ENCODE data around the gene LGALS9B. TPM values are rescaled to one million over a fixed set of nuclear protein-coding genes. Genes with fewer than 3 reads are reported as not detected.
"Not testable (repeated sequence)": the region's sequence is repeated elsewhere in the genome, so short reads cannot be mapped to it uniquely, and the experiment has no call there.

LGALS9B gene
- total and polyA plus RNA-seq, 2 of the 4 experiments (the other 2 are of a cell fraction): not detected

- dilution Hi-C loops (cut with HindIII; ENCODE audit: low sequenced_read_pairs, unreplicated experiment); intact Hi-C loops (cut with micrococcal nuclease); BruUV-seq (replicated peaks): not testable (repeated sequence)
Measured at GRCh38 chr17:20417492-20418080, 49.8 kb downstream of the LGALS9B start.

GRCh38 chr17:20416381-20416911 lies 50.9 kb downstream of the LGALS9B start:
- H4K5ac ChIP-seq (ENCODE audit: low read depth, low read length); H4K8ac ChIP-seq (ENCODE audit: low read depth in 2 of 2, low read length in 2 of 2); H2BK120ac ChIP-seq (ENCODE audit: low read depth, low read length); H3K18ac ChIP-seq (ENCODE audit: low read depth, low read length); H3K9me1 ChIP-seq (ENCODE audit: insufficient read depth, low read length); H2BK20ac ChIP-seq (ENCODE audit: low read depth, low read length); H3K9ac ChIP-seq (ENCODE audit: low read depth, low read length); H3K79me1 ChIP-seq (ENCODE audit: low read depth in 1 of 2, low read length in 2 of 2); DNase-seq; H3K27me3 ChIP-seq (ENCODE audit: control insufficient read depth, insufficient read depth, low read length); intact Hi-C loops (cut with micrococcal nuclease); H2AK9ac ChIP-seq (replicated peaks; ENCODE audit: low read depth, low read length, poor library complexity); H3K14ac ChIP-seq (replicated peaks; ENCODE audit: low read depth, low read length); H2AFZ ChIP-seq (replicated peaks; ENCODE audit: low read length, poor library complexity); H2BK15ac ChIP-seq (ENCODE audit: low read depth, low read length); H3K9me3 ChIP-seq (ENCODE audit: control insufficient read depth, insufficient read depth, low read length); in situ Hi-C loops (cut with MboI; ENCODE audit: low sequenced_read_pairs); H3K23ac ChIP-seq (ENCODE audit: low read depth, low read length); CTCF ChIA-PET; H3K4ac ChIP-seq (ENCODE audit: low read depth, low read length); BruUV-seq (replicated peaks); POLR2A ChIA-PET (ENCODE audit: unreplicated experiment); H4K20me1 ChIP-seq (ENCODE audit: insufficient read depth, low read length); H3K27ac ChIP-seq (ENCODE audit: insufficient read depth, low read length); H2AK5ac ChIP-seq (ENCODE audit: low read depth, low read length); H3K4me3 ChIP-seq (ENCODE audit: insufficient read depth, low read depth, low read length); ATAC-seq (ENCODE audit: low read depth); H2BK5ac ChIP-seq (ENCODE audit: low read depth, low read length, poor library complexity, severe bottlenecking); H3K56ac ChIP-seq (ENCODE audit: extremely low read depth, insufficient read depth, low read length); dilution Hi-C loops (cut with HindIII; ENCODE audit: low sequenced_read_pairs, unreplicated experiment); H4K91ac ChIP-seq (ENCODE audit: insufficient read depth, low read depth, low read length); H3K36me3 ChIP-seq (ENCODE audit: control insufficient read depth, insufficient read depth, low read length); H3K4me2 ChIP-seq (ENCODE audit: low read depth, low read length); H3K4me1 ChIP-seq (ENCODE audit: control insufficient read depth, insufficient read depth, low read length): not testable (repeated sequence)
- no CpG with 5 or more reads among the region's 8 CpGs for WGBS, 2 experiments (ENCODE audit: extremely low coverage in 2 of 2, insufficient read length in 1 of 2)

More at GRCh38 chr17:20417492-20418080, 49.8 kb downstream of the LGALS9B start:
- in situ Hi-C loops (cut with MboI; ENCODE audit: low sequenced_read_pairs); H3K4me2 ChIP-seq (ENCODE audit: low read depth, low read length); H3K9me3 ChIP-seq (ENCODE audit: control insufficient read depth, insufficient read depth, low read length); H3K9me1 ChIP-seq (ENCODE audit: insufficient read depth, low read length); H4K20me1 ChIP-seq (ENCODE audit: insufficient read depth, low read length); CTCF ChIA-PET; H2BK120ac ChIP-seq (ENCODE audit: low read depth, low read length); H2BK5ac ChIP-seq (ENCODE audit: low read depth, low read length, poor library complexity, severe bottlenecking); H3K79me1 ChIP-seq (ENCODE audit: low read depth in 1 of 2, low read length in 2 of 2); H3K4me1 ChIP-seq (ENCODE audit: control insufficient read depth, insufficient read depth, low read length); H4K8ac ChIP-seq (ENCODE audit: low read depth in 2 of 2, low read length in 2 of 2); H3K36me3 ChIP-seq (ENCODE audit: control insufficient read depth, insufficient read depth, low read length); H3K27ac ChIP-seq (ENCODE audit: insufficient read depth, low read length); H2AK5ac ChIP-seq (ENCODE audit: low read depth, low read length); H2AK9ac ChIP-seq (replicated peaks; ENCODE audit: low read depth, low read length, poor library complexity); H2BK15ac ChIP-seq (ENCODE audit: low read depth, low read length); H3K56ac ChIP-seq (ENCODE audit: extremely low read depth, insufficient read depth, low read length); POLR2A ChIA-PET (ENCODE audit: unreplicated experiment); H3K4ac ChIP-seq (ENCODE audit: low read depth, low read length); H3K27me3 ChIP-seq (ENCODE audit: control insufficient read depth, insufficient read depth, low read length); H2AFZ ChIP-seq (replicated peaks; ENCODE audit: low read length, poor library complexity); H3K18ac ChIP-seq (ENCODE audit: low read depth, low read length); H3K23ac ChIP-seq (ENCODE audit: low read depth, low read length); H3K9ac ChIP-seq (ENCODE audit: low read depth, low read length); H4K91ac ChIP-seq (ENCODE audit: insufficient read depth, low read depth, low read length); H3K4me3 ChIP-seq (ENCODE audit: insufficient read depth, low read depth, low read length); H3K14ac ChIP-seq (replicated peaks; ENCODE audit: low read depth, low read length); H2BK20ac ChIP-seq (ENCODE audit: low read depth, low read length); H4K5ac ChIP-seq (ENCODE audit: low read depth, low read length); DNase-seq: not testable (repeated sequence)
- WGBS, 2 experiments (ENCODE audit: extremely low coverage in 2 of 2, insufficient read length in 1 of 2): no CpG with 5 or more reads among the region's 7 CpGs
- peak; percentile 37; the same call in 1 of the 2 replicates for ATAC-seq (ENCODE audit: low read depth)

Measured in IMR-90 (cell line).